Left ventricle myocardium superior (tissue), 1 donor: ENCODE data around the gene SLC13A3. TPM values are rescaled to one million over a fixed set of nuclear protein-coding genes. Genes with fewer than 3 reads are reported as not detected.
A peak's percentile ranks its signal among the peaks of the same experiment; 100 is the strongest.

Experiments used
- ATAC-seq: fragments of 200-7000 bp; cut with Tn5 transposase; one replicate; pipeline ENCODE4 v1.9.1; 2020; ENCODE audit warnings: mild to moderate bottlenecking, moderate library complexity
- DNase-seq: peaks from one replicate; pipeline ENCODE4 v3.0.0-alpha.2; 2020
- intact Hi-C: fragments of 100-400 bp; cut with micrococcal nuclease; formaldehyde crosslinking; loops from one replicate; pipeline ENCODE4 v1.11.0; 2022
- total RNA-seq: library from RNA; stranded (reverse); fragmentation: NEBNext Ultra II Directional; extraction: Animal tissue kit (Norgen Biotek cat#: 25700); gene quantifications from one replicate; pipeline ENCODE4 v1.2.1, GENCODE V29; 2021
- donor health status: DM: no; HTN: yes; CAD: no; lungs with severe emphysema.

The SLC13A3 gene
- total RNA-seq, 1 donor from 2014 or later: 0.12 TPM

DNA sequence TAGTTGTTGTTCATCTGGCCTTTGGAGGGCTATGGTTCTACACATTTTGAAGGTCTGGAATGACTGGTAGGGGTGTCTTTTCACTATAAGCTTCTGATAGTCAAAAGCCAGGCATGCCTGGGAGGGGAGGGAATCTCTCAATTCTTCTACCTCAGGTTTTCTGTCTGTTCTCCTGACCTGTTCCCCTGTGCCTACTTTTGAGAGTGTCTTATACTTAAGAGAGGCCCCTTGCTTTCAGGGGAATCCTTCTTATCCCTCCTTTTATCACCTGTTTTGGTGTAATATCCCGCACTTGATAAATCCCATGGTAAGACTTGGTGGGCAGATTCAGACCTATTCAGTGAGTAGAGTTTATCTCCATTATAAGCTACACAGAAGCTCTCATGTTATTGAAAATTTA lies 10.4 kb upstream of the SLC13A3 start:
- ATAC-seq: no peak
- no peak for DNase-seq
- intact Hi-C loops: no loop called here

DNA sequence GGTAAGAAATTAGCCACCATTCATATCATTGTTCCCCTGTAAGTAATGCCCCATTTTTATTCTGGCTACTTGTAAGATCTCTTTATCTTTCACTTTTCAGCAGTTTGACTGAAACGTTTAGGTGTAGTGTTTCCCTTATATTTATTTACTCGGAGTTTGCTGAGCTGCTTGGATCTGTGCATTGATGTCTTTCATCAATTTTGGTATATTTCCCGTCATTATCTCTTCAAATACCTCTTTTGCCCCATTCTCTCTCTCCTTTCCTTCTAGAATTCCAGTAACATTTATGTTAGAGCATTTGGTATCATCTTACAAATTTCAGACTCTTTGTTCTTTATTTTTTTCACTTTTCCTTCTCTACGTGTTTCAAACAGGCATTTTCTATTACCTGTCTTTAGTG lies 9.2 kb upstream of the SLC13A3 start:
- ATAC-seq: no peak
- intact Hi-C loops: no loop called here
- no peak for DNase-seq

DNA sequence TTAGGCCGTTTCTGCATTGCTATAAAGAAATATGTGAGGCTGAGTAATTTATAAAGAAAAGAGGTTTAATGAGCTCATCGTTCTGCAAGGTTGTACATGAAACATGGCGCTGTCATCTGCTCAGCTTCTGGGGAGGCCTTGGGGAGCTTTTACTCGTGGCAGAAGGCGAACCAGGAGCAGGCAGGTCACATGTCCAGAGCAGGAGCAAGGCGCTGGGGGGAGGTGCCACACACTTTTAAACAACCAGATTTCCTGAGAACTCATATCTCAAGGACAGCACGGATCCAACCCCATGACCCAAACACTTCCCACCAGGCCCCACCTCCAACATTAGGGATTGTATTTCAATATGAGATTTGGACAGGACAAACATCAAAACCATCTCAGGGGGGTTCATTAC lies 6.4 kb upstream of the SLC13A3 start:
- ATAC-seq: no peak

DNA sequence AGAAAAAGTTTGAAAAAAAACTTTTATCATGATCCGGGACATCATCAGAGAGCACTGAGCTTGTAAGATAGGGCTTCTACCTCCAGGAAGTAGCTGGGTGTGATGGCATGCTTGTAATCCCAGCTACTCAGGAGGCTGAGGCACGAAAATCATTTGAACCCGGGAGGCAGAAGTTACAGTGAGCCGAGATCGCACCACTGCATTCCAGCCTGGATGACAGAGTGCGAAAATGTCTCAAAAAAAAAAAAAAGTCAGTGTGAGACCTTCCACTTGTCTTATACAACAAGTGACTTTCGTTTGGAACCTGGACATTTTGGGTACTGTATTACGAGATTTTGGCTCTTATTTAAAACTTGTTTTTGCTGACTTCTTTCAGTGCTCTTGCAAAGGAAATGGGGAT lies 5.9 kb upstream of the SLC13A3 start:
- no peak for DNase-seq
- no peak for ATAC-seq
- intact Hi-C loops: no loop called here

More for the DNA sequence above, 6.4 kb upstream of the SLC13A3 start:
- intact Hi-C loops: no loop called here
- DNase-seq: no peak

DNA sequence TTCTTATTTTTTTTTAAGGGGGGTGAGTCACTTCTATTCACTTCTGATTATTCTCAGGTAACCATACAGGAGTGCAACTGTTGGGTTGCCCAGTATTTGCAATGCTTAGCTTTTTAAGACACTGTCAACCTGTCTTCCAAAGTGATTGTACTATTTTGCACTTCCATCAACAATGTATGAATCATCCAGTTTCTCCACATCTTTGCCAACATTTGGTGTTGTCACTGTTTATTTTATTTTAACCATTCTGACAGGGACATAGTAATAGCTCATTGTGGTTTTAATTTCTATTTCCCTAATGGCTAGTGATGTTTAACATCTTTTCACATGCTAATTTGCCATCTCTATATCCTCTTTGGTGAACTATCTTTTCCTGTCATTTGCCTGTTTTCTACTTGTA lies 1.4 kb upstream of the SLC13A3 start:
- ATAC-seq (no peak), DNase-seq (no peak)
- intact Hi-C loops: no loop called here

DNA sequence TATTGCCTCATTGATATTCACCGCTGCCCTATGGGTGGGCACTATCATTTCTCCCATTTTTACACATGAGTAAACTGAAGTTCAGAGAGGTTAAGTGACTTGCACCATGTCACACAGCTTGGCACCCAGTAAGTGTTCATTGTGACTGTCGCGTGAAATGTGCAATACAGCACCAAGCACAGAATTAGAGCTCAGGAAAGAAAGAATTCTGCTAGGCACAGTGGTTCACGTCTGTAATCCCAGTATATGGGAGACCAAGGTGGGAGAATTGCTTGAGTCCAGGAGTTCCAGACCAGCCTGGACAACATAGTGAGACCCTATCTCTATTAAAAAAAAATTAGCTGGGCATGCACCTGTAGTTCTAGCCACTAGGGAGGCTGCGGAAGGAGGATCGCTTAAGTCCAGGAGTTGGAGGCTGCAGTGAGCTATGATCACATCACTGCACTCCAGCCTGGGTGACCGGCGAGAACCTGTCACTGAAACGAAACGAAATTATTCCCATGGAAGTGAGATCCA lies 626 bp downstream of the SLC13A3 start:
- intact Hi-C loops: no loop called here
- DNase-seq: no peak

DNA sequence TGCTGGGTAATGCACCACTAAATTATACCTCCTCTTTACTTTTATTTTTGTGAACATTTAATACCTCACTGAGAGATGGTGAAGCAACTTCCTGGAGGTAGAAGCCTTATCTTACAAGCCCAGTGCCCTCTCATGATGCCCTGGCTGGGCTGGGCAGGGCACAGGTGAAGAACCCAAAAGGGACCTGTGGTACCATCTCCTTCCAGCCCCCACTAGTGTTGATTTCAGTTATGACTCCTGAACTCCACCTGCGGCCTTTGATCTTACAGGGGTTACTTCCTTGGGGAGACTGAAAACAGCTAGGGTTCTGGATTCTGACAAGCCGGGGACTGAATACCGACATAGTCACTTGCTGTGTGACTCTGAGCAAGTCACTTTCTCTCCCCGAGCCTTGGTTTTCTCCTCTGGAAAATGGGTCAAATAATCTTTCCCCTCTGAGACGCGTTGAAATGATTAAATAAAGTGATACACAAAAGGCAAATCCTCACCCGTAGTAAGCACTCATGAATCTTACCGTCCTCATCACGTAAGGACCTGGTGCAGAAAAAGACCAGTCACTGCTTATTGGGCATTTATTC lies 1.2 kb downstream of the SLC13A3 start:
- no peak for DNase-seq
- ATAC-seq: no peak
- intact Hi-C loops: no loop called here

More for the DNA sequence above, 626 bp downstream of the SLC13A3 start:
- no peak for ATAC-seq

DNA sequence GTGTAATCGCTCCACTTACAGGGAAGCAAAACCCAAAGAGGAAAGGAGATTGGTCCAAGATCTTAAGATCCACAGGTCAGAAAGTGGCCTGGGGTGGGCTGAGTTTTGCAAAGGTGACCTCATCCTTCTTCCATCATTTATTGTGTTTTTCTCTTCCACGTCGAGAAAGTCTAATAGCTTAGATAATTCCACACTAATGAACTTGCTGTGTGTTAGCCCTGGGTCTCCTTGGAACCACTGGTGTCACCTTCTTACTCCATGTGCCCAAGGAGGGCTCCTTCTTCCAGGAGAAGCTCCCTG lies 1.7 kb downstream of the SLC13A3 start:
- intact Hi-C loops: no loop called here
- no peak for ATAC-seq
- no peak for DNase-seq

DNA sequence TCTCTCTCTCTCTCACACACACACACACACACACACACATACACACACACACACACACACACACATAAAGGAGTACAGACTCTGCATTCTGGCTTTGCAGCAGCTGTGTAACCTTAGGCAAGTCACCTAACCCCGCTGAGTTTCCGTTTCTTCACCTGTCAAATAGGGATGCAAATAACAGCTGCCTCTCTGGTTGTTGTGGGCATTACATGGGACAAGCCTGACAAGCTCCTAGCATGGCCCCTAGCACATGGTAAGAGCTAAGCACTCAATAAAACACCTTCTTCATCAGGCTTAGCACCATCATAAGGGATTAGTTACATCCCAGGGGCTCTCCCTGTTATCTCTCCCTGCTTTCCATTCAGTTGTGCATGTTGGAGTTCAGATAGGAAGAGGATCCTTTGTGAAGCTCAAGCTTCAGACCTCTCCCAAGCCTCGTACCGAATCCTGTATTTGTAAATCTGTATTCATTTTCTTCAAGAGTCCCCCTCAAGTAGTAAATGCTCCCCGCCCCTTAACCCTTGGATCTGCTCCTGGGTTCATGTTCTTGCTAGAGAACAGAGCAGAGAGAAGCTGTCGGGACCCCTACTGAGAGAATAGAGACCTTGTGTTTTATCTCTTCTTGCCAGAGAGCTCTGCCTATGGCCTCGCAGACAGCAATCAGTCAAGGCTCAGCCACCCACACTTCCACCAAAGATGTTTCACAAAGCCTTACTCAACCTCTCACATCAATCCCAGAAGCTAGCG lies 2.2 kb downstream of the SLC13A3 start:
- intact Hi-C loops: no loop called here
- DNase-seq (no peak), ATAC-seq (no peak)

DNA sequence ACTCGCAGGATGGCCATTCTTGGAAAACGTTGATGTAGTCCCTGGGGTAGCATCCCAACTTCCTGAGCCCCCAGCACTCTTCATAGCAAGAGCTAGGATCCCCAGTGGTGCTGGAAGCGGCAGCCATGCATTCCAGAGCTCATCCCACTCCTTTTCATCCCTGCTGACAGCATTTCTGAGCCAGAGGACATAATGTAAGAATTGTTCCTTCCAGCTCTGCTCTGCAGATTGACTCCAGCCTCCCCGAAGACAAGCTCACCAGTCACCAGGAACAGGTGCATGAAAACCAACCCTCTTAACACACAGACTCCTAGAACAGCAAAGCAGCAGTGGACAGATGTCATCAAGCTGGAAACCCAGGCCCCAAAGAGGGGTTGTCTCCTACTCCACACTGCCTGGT lies 3.8 kb downstream of the SLC13A3 start:
- DNase-seq (no peak), ATAC-seq (no peak)
- intact Hi-C loops: no loop called here

DNA sequence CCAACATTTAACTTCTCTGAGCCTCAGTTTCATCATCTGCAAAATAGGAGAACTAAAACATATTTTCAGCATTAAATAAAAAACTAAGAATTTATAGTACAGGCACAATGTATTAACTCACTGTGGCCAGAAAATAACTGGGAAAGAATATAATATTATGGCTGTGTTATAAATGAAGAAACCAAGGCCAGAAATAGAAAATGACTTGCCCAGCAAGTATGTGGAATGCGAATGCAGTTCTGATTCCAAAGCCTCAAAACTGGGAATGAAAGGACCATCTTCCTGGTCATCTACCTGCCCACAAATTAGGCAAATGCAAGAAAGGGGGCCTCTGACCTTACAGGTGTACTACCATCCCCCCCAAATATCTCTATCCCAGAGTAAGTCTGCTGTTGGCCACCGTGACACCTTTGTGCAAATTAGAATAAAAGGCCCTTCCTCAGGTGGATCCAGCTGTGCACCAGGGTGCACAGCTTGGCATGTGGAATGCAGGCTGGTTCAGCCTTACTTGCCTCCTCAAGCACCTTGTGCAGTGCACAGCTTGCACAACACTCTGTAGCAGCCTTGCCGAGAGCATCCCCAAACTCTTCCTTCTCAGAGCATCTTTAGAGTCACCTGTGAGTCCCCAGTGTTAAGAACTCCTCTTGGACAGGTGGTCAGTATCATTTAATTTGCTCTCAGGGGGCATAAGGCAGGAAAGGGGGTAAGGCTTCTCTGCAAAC lies 4.4 kb downstream of the SLC13A3 start:
- DNase-seq (no peak), ATAC-seq (no peak)
- intact Hi-C loops: no loop called here

DNA sequence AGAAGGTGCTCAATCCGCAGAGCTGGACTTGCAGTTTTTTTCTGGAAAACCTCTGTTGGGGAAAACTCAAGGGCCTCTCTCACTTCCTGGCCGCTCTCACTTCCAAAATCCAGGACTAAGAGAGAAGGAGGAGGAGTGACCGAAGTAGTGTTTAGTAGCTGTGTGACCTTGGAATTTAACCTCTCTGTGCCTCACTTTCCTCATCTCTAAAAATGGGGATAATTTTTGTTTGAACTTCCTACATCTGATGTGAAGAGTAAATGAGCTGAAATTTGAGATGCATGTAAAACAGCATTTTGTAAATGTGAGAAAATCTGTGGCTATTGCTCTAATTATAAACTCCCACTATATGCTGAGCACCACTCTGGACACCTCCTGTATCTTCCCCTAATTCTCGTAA lies 5.1 kb downstream of the SLC13A3 start:
- DNase-seq (no peak), ATAC-seq (no peak)
- intact Hi-C loops: no loop called here

DNA sequence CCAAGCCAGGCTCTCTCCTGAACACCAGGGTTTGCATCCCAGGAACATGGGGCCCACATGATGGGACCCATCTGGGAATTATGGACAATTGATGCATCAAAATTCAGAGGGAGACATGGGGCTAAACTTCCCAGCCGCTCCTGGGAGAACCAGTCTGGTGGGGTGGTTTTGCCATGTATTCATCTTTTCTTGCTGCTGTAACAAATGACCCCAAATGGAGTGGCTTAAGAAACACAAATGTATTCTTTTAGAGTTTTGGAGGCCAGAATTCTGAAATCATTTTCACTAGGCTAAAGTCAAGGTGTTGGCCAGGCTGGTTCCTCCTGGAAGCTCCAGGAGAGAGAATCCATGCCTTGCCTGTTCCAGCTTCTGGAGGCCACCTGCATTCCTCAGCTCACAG lies 6.5 kb downstream of the SLC13A3 start:
- intact Hi-C loops: no loop called here
- ATAC-seq (no peak), DNase-seq (no peak)

DNA sequence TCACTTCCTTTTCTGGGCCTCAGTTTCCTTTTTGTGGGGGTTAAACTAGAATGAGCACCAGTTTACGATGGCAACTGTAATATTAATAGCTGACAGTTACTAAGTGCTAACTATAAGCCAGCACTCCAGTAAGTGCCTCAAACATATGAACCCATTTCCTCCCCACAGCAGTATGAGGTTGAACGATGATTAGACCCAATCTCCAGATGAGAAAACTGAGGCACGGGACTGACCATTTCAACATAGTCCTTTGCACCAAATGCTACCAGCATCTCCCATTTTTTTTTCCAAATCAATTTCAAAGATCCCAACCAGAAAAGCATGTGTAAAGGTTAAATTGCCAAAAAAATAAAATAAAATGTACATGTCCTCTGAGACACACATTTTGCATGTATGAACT lies 7.1 kb downstream of the SLC13A3 start:
- no peak for ATAC-seq
- intact Hi-C loops: no loop called here

DNA sequence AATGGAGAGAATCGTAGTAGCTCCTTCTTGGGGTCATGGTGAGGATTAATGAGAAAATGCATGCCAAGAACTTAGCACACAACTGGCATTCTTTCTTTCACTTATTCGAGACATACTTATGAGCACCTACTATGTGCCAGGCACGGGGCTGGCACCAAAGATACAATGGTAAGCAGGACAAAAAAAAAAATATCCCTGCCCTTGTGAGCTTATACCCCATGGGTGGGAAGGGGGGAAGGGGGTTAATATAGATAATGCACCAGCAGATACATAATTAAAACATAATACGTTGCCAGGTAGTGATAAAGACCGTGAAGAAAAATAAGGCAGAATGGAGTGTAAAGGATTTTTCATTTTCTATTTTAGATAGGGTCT lies 8.3 kb downstream of the SLC13A3 start:
- ATAC-seq: no peak
- DNase-seq: no peak
- intact Hi-C loops: no loop called here

More for the DNA sequence above, 7.1 kb downstream of the SLC13A3 start:
- no peak for DNase-seq

DNA sequence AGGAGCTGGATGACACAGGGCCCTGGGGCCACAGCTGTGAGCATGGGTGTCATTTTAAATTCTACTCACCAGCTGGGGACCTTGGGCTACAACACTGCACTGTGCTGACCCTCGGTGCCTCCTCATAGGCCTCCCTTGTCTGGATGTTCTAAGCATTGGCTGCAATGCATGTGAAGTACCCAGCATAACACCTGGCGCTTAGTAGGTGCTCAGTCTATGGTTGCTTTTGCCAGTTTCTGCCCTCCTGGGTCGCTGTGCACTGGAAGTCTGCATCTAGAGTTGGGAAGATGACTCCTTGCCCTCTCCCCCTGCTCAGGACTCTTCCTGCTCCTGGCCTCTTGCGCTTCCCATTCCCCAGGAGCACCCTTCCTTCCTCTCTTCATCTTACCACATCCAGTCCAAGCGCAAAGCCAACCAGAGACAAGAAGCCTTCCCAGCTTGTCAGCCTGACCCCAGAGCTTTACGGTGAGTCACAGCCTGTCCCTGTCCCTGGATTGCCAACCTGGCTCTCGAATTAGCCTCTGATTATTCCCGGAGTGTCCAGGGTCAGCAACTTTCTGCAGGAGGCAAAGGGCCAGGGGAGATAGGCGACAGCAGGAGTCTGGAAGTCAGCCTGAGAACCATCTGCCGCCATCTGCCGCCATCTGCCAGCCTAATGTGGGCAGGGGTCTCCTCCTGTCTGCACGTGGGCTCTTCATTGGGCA lies 8.8 kb downstream of the SLC13A3 start:
- intact Hi-C loops: no loop called here
- peak; percentile 55 for ATAC-seq
- DNase-seq: no peak

DNA sequence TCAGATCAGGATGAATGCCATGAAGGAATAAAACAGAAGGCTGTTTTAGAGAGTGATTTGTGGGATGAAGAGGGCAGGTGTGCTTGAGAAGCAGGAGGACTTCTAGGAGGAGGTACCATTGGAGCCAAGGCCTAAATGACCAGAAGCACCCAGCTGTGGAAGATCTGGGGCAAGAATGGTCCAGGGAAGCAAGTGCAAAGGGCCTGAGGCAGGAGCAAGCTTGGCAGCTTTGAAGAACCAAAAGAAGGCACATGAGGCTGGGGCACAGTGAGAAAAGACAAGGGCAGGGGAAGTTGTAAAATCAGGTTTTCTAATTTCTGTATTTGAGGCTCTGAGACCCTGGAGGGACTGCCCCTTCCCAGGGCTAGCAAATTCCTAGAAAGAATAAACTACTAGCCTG lies 9.8 kb downstream of the SLC13A3 start:
- DNase-seq: no peak
- intact Hi-C loops: no loop called here
- no peak for ATAC-seq

DNA sequence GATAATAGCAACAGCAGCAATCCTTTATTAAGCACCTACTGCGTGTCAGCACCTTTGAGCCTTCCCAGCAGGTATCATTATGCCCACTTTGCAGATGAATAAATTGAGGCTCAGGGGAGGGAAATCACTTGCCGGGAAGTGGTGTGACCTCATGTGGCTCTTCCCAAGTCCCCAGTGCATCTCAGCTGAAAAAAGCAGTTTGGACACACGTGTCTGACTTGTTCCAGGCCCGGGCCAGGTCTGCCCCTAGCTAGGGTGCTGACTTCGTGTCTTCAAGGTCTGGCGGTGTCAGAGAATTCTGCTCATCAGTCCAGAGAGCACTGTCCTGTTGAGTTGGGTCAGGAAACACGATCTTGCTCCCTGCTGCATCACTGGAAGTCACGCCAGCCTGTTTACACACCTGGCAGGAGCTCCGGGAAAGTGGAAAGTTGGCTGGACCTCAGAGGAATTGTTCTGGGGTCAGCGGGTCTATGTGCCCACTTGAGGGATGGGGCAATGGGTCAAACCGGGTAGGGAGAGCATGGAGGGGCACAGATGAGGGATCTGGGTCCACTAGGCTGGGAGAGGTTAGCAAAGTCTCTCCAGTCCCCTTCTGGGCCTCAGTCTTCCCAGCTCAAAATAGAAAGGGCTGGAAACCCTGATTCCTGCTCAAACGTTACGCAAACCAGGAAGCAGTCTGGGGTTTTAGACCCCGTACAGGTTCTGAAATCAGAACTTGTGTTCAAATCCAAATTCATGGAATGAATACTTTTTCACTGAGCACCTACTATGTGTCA lies 10.5 kb downstream of the SLC13A3 start:
- DNase-seq (no peak), ATAC-seq (no peak)
- intact Hi-C loops: no loop called here

DNA sequence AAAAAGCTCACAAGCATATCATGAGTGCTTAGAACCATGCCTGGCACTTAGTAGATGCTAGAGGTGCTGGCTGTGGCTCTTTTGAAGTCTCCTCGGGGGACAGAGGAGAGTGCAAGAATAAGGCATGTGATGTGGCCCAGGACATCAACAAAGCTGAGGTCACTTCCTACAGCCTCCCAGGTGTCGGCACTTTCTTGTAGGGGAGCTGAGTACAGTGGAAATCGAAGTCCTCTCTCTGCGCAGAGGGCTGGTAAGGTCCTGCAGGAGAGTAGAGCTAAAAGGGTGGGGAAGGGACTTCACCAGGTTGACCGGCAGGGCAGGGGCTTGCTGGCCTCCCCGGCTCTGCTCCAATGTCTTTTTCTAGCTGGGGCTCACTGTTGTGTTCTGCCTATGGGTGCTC lies 11.2 kb downstream of the SLC13A3 start:
- DNase-seq: no peak
- no peak for ATAC-seq
- intact Hi-C loops: no loop called here
